GM18507 (cell line): ENCODE data around the gene STH.
"Not testable (repeated sequence)": the region's sequence is repeated elsewhere in the genome, so short reads cannot be mapped to it uniquely, and the experiment has no call there.

ENCODE experiments used
- DNase-seq: peaks from one replicate; pipeline ENCODE4 v3.0.0; 2011; ENCODE audit warnings: low read depth; ENCODE audit not compliant: insufficient read length; ENCODE audit errors: extremely low spot score
- FAIRE-seq: peaks from 2 replicates; lab custom pipeline; 2011; peaks lifted over from hg19 to GRCh38; lab: Jason Lieb, UNC

The STH gene

DNA sequence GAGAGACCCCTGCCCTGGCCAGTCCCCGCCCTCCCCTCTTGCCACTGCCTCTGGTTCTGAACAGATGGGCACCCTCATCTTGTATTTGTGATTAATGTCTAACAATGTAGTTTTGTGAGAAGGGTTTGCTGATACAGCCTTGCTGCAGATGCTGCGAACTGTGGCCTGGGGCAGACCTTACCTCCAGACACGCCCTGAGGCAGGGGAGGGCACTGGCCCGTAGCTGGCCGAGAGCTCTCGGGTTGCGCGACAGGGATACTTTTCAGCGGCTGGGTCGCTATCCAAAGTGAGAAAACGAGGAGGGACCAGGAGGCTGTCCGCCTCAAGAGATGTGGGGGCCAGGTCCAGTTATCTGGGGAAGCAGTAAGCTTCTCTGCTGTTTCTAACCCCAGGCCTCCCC, 21.9 kb downstream of the STH start:
- FAIRE-seq: no peak
- no peak for DNase-seq

GRCh38 chr17:46023366-46023765, 24.3 kb downstream of the STH start:
- FAIRE-seq, DNase-seq: not testable (repeated sequence)

GRCh38 chr17:46023783-46024388, 24.8 kb downstream of the STH start:
- DNase-seq (no peak), FAIRE-seq (no peak)

GRCh38 chr17:46024590-46024989, 25.5 kb downstream of the STH start:
- FAIRE-seq: no peak
- DNase-seq: no peak

DNA sequence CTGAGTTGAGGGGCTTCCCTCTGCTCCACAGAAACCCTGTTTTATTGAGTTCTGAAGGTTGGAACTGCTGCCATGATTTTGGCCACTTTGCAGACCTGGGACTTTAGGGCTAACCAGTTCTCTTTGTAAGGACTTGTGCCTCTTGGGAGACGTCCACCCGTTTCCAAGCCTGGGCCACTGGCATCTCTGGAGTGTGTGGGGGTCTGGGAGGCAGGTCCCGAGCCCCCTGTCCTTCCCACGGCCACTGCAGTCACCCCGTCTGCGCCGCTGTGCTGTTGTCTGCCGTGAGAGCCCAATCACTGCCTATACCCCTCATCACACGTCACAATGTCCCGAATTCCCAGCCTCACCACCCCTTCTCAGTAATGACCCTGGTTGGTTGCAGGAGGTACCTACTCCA, 26.0 kb downstream of the STH start:
- no peak for DNase-seq
- FAIRE-seq: no peak

DNA sequence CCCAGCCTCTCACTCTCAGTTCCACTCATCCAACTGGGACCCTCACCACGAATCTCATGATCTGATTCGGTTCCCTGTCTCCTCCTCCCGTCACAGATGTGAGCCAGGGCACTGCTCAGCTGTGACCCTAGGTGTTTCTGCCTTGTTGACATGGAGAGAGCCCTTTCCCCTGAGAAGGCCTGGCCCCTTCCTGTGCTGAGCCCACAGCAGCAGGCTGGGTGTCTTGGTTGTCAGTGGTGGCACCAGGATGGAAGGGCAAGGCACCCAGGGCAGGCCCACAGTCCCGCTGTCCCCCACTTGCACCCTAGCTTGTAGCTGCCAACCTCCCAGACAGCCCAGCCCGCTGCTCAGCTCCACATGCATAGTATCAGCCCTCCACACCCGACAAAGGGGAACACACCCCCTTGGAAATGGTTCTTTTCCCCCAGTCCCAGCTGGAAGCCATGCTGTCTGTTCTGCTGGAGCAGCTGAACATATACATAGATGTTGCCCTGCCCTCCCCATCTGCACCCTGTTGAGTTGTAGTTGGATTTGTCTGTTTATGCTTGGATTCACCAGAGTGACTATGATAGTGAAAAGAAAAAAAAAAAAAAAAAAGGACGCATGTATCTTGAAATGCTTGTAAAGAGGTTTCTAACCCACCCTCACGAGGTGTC, 26.6 kb downstream of the STH start:
- FAIRE-seq (no peak), DNase-seq (no peak)

DNA sequence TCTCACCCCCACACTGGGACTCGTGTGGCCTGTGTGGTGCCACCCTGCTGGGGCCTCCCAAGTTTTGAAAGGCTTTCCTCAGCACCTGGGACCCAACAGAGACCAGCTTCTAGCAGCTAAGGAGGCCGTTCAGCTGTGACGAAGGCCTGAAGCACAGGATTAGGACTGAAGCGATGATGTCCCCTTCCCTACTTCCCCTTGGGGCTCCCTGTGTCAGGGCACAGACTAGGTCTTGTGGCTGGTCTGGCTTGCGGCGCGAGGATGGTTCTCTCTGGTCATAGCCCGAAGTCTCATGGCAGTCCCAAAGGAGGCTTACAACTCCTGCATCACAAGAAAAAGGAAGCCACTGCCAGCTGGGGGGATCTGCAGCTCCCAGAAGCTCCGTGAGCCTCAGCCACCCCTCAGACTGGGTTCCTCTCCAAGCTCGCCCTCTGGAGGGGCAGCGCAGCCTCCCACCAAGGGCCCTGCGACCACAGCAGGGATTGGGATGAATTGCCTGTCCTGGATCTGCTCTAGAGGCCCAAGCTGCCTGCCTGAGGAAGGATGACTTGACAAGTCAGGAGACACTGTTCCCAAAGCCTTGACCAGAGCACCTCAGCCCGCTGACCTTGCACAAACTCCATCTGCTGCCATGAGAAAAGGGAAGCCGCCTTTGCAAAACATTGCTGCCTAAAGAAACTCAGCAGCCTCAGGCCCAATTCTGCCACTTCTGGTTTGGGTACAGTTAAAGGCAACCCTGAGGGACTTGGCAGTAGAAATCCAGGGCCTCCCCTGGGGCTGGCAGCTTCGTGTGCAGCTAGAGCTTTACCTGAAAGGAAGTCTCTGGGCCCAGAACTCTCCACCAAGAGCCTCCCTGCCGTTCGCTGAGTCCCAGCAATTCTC, 27.4 kb downstream of the STH start:
- no peak for DNase-seq
- no peak for FAIRE-seq

DNA sequence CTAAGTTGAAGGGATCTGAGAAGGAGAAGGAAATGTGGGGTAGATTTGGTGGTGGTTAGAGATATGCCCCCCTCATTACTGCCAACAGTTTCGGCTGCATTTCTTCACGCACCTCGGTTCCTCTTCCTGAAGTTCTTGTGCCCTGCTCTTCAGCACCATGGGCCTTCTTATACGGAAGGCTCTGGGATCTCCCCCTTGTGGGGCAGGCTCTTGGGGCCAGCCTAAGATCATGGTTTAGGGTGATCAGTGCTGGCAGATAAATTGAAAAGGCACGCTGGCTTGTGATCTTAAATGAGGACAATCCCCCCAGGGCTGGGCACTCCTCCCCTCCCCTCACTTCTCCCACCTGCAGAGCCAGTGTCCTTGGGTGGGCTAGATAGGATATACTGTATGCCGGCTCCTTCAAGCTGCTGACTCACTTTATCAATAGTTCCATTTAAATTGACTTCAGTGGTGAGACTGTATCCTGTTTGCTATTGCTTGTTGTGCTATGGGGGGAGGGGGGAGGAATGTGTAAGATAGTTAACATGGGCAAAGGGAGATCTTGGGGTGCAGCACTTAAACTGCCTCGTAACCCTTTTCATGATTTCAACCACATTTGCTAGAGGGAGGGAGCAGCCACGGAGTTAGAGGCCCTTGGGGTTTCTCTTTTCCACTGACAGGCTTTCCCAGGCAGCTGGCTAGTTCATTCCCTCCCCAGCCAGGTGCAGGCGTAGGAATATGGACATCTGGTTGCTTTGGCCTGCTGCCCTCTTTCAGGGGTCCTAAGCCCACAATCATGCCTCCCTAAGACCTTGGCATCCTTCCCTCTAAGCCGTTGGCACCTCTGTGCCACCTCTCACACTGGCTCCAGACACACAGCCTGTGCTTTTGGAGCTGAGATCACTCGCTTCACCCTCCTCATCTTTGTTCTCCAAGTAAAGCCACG, 28.3 kb downstream of the STH start:
- DNase-seq: no peak
- FAIRE-seq: no peak

GRCh38 chr17:46027976-46028325, 28.9 kb downstream of the STH start:
- FAIRE-seq: no peak
- DNase-seq: no peak

- DNase-seq: no peak
- no peak for FAIRE-seq
These were observed 29.3 kb downstream of the STH start for GRCh38 chr17:46028374-46028773.

GRCh38 chr17:46028981-46029565, 30.0 kb downstream of the STH start:
- FAIRE-seq (no peak), DNase-seq (no peak)

- no peak for DNase-seq
- FAIRE-seq: no peak
These were observed 30.6 kb downstream of the STH start for GRCh38 chr17:46029627-46030026.

DNA sequence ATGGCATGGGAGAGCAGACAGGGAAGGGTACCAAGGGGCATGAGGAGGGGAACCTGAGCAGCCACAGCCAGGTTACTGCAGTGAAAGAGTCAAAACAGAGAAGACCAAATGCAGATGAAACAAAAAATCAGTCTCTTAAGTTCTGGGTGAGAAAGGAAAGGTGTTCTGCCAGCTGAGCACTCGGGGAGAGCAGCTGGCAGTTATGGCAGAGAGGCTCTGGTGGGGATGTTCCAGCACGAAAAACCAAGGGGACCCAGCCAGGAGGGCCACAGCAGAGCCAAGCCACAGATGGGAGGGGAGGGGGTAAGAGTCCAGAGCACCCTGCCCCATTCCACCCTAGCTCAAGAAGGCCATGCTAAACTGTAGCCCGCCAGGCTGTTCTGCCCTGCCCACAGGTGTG, 31.7 kb downstream of the STH start:
- no peak for FAIRE-seq
- DNase-seq: no peak

DNA sequence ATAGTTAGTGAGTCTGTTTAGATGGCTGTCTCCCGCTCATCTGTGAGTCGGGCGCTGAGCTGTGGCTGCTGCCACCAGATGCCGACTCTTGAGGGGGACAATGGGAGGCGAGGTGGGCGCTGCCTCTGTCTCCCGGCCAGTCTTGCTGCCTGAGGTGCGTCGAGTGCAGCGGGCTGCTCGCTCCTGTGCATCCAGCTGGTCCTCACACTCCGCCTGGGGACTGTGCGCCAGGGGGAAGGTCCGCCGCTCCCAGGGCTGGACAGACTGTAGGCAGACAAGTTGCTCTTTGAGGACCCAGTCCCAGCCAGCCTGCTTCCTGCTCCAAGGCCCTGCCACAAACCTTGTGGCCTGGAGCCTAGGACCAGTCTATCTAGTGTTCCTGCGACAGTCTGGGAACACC, 32.4 kb downstream of the STH start:
- FAIRE-seq (no peak), DNase-seq (no peak)

GRCh38 chr17:46031920-46032319, 32.9 kb downstream of the STH start:
- no peak for DNase-seq
- no peak for FAIRE-seq

GRCh38 chr17:46032909-46033308, 33.9 kb downstream of the STH start:
- DNase-seq (no peak), FAIRE-seq (no peak)

- DNase-seq (no peak), FAIRE-seq (no peak)
These were observed 34.3 kb downstream of the STH start for GRCh38 chr17:46033392-46033791.

GRCh38 chr17:46035112-46035818, 36.2 kb downstream of the STH start:
- no peak for DNase-seq
- FAIRE-seq: peak; percentile 80

- FAIRE-seq: no peak
- DNase-seq: no peak
These were observed 37.4 kb downstream of the STH start for GRCh38 chr17:46036491-46036890.
